HG03135 (cell line): ENCODE data around the gene TDO2.
"Not testable (repeated sequence)": the region's sequence is repeated elsewhere in the genome, so short reads cannot be mapped to it uniquely, and the experiment has no call there.

Source experiments
- ATAC-seq: cut with Tn5 transposase; IDR thresholded peaks from one replicate; pipeline ENCODE4 v1.9.1; 2021; ENCODE audit warnings: mild to moderate bottlenecking, moderate library complexity; ENCODE audit not compliant: unreplicated experiment

The TDO2 gene

GRCh38 chr4:155903453-155903852 lies at the start of gene TDO2:
Gene TDO2 (plus strand): TSS chr4:155903696. CDS start chr4:155903759, 63 bp downstream.
- ATAC-seq, result no peak

GRCh38 chr4:155854582-155855226 lies 48.8 kb upstream of the TDO2 start:
- ATAC-seq, result no peak

GRCh38 chr4:155855897-155856296 lies 47.6 kb upstream of the TDO2 start:
- no peak for ATAC-seq

- no peak for ATAC-seq
Measured at GRCh38 chr4:155866177-155866576, 37.3 kb upstream of the TDO2 start, which contains the start of gene ASIC5. Gene ASIC5 (minus strand): TSS chr4:155866277. CDS start chr4:155866226, 51 bp downstream.

GRCh38 chr4:155875878-155876277 lies 27.6 kb upstream of the TDO2 start:
- no peak for ATAC-seq

DNA sequence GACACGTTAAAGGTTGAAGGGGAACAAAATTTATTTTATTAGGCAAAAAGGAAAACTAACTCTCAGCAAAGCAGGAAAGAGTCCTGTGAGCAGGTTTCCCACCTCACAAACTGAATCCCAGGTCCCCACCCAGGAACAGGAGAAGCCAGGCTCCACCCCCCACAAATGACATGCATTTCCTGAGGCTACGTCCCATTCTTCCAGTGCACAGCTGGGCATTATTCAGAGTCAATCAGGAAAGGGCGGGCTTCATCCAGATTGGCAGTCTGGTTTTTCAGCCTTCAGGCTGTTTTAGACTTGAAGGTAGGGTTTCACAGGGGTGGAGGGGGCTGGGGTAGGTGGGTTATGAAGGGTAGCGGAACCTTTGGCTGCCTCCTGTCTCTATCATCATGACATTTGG lies 25.5 kb upstream of the TDO2 start:
- no peak for ATAC-seq

DNA sequence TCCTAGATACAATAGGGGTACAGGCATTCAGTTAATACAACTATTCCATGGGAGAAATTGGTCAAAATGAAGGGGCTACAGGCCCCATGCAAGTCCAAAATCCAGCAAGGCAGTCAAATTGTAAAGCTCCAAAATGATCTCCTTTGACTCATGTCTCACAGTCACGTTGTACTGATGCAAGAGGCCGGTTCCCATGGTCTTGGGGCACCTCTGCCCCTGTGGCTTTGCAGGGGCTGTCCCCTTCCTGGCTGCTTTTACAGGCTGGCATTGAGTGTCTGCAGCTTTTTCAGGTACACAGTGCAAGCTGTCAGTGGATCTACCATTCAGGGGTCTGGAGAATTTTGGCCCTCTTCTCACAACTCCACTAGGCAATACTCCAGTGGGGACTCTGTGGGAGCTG lies 24.9 kb upstream of the TDO2 start:
- no peak for ATAC-seq

DNA sequence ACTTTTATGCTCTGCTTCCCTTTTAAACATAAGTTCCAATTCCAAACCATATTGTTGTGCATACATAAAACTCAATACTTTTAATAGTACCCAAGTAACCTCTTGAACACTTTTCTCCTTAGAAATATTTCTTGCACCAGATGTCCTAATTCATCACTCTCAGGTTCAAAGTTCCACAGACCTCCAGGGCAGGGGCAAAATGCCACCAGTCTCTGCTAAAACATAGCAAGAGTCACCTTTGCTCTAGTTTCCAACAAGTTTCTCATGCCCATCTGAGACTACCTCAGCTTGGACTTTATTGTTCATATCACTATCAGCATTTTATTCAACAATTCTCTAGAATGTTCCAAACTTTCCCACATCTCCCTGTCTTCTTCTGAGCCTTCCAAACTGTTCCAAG lies 23.7 kb upstream of the TDO2 start:
- no peak for ATAC-seq

- ATAC-seq, result no peak
Measured at GRCh38 chr4:155881555-155881954, 21.9 kb upstream of the TDO2 start.

DNA sequence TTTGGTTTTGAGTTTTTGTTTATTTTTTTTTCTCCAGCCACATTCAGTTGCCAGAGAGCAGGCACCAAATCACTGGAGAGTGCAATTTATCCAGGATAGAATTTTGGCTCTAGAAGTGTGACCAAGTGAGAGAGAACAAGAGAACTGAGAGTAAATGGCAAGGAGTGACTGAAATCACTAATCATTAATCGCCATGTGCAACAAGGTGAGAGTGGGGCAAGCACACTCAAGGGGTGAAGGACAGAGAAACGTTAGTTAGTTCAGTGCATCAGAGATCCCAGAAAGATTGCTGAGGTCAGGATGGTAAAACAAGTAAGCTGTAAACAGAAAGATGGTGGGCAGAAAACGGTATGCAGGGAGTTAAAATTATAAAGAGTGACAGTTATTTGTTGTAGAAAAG lies 19.6 kb upstream of the TDO2 start:
- no peak for ATAC-seq

DNA sequence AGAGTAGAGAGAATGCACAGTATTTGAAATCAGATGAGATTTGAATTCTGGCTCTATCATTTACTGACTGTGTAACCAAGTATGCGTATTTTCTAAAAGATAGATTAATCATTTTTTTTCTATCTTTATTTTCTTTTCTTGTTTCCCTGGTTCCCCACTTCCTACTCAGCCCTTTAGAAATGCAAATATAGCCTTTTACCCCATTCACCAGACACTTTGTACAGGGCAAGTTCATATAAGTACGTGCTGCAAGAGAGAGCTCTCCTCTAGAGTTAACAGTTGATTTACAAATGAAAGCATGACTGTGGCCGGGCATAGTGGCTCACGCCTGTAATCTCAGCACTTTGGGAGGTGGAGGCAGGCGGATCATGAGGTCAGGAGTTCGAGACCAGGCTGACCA lies 17.8 kb upstream of the TDO2 start:
- no peak for ATAC-seq

- ATAC-seq, result no peak
Measured at GRCh38 chr4:155887045-155887444, 16.5 kb upstream of the TDO2 start.

GRCh38 chr4:155887847-155888570 lies 15.5 kb upstream of the TDO2 start:
- ATAC-seq, result no peak

GRCh38 chr4:155889031-155889793 lies 14.3 kb upstream of the TDO2 start:
- peak; percentile 97 for ATAC-seq

DNA sequence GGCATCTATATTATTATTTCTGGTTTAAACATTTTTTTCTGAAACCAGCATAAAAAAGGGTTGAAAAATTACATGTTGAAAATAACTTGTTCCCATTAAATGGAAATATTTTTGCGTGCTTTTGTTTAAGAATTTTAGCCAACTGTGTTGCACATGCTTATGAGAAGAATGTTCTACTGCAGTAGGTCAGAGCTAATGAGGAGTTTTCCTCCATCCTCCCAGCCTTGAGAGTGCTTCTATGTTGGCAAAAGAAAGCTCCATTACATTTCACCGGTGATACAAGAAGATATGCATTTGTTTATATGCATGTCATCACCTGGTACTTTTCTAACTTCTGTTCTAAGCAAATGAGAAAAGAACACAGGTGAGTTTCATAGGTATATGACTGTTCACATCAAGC lies 13.6 kb upstream of the TDO2 start:
- ATAC-seq, result no peak

- no peak for ATAC-seq
Measured at GRCh38 chr4:155891058-155891457, 12.4 kb upstream of the TDO2 start.

- not testable (repeated sequence) for ATAC-seq
Measured at GRCh38 chr4:155898371-155898770, 5.1 kb upstream of the TDO2 start.

DNA sequence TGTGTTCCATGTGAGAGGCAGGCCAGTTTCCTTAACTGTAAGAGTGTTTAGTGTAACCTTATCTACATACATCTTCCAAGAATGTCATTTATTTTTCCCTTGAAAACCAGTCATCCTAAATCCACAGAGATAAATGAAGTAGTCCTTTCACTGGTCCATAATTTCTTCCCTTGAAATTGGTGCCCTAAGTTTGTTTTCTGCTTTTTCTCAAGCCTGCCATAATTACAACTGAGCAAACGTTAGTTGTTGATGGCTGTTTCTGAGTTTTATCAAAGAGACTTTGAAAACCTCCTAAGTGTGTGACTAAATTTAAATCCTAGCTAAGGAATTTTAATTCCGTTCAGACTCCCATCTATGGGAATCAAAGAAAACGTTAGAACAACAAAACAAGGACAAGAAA lies 3.6 kb upstream of the TDO2 start:
- ATAC-seq, result no peak

- ATAC-seq, result no peak
Measured at GRCh38 chr4:155900381-155900780, 3.1 kb upstream of the TDO2 start.

- ATAC-seq, result no peak
Measured at GRCh38 chr4:155901013-155901412, 2.5 kb upstream of the TDO2 start.

- ATAC-seq, result no peak
Measured at GRCh38 chr4:155904331-155904730, 835 bp downstream of the TDO2 start.
